ENCODE results near the gene SERPINE1.
"Not testable (repeated sequence)": the region's sequence is repeated elsewhere in the genome, so short reads cannot be mapped to it uniquely, and the experiment has no call there.

SERPINE1 gene

DNA sequence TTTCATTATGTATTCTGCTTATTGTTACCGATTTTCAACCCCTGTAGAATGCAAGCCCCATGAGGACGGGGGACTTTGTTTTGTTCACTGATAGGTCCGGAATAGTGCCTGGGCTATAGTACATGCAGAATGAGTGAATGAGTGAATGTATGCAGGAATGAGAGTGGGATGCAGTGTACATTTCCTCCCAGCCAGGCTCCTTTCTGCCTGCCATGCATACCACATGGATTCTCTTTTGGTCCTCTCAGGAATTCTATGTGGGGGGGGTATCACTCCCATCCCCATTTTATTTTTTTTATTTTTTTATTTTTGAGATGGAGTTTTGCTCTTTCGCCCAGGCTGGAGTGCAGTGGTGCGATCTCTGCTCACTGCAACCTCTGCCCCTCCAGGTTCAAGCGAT is 24.9 kb upstream of the SERPINE1 start:
- no peak for DNase-seq (ENCODE audit: low spot score)

GRCh38 chr7:101103701-101104100 is 23.2 kb upstream of the SERPINE1 start:
- not testable (repeated sequence) for DNase-seq (ENCODE audit: low spot score)

GRCh38 chr7:101104193-101104713 is 22.7 kb upstream of the SERPINE1 start:
- no peak for DNase-seq (ENCODE audit: low spot score)

- no peak for DNase-seq (ENCODE audit: low spot score)
Measured at GRCh38 chr7:101104799-101105198, 22.1 kb upstream of the SERPINE1 start.

DNA sequence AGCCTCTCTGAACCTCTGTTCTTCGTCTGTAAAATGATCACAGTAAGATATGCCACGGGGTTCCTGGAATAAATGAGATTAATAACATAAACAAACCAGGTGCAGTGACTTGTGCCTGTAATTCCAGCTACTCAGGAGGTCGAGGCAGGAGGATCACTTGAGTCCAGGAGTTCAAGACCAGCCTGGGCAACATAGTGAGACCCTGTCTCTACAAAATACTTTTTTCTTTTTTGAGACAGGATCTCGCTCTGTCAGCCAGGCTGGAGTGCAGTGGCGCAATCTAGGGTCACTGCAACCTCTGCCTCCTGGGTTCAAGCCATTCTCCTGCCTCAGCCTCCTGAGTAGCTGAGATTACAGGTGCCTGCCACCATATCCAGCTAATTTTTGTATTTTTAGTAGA is 21.7 kb upstream of the SERPINE1 start:
- not testable (repeated sequence) for DNase-seq (ENCODE audit: low spot score)

GRCh38 chr7:101106386-101106785 is 20.5 kb upstream of the SERPINE1 start:
- no peak for DNase-seq (ENCODE audit: low spot score)

DNA sequence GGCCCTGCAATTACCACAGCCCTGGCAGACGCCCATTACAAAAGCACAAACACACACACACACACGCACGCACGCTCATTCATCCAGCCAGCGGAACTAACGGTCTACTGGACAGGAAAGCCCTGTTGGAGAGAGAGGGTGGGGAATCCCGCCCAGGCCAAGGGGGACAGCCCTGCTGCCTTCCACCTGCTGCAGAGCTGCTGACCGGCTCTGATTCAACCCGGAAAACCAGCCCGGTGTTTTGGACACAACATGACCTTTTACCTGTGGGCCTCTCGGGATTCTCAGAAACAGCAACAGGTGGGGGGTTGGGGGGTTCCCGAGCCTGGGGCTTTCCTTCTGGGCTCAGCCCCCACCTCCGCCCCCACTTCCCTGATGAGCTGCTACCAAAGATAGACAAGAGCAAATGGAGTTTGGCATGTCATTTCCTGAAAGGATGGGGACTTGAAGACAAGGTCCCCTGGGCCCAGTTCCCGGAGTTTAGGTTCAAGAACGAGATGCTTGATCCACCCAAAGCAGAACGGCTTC is 18.5 kb upstream of the SERPINE1 start:
- DNase-seq (ENCODE audit: low spot score), result no peak

DNA sequence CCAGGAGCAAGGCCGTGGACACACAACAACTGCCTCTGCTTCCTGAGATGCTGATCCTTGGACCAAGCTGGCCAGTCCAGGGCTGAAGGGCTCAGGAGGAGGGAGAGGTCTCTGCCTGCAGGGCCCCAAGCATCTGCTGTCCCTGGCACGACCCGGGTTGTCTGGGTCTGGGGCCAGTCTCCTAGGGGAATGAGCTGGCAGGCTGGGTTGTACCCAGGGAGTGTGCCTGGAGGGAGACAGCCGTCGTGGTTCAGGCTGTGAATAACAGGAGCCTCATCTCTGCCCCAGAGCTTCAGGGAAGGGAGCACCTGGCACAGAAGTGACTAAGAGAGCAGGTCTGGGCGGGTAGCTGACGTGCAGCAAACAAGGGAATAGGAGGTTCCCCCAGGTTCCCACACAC is 17.9 kb upstream of the SERPINE1 start:
- no peak for DNase-seq (ENCODE audit: low spot score)

DNA sequence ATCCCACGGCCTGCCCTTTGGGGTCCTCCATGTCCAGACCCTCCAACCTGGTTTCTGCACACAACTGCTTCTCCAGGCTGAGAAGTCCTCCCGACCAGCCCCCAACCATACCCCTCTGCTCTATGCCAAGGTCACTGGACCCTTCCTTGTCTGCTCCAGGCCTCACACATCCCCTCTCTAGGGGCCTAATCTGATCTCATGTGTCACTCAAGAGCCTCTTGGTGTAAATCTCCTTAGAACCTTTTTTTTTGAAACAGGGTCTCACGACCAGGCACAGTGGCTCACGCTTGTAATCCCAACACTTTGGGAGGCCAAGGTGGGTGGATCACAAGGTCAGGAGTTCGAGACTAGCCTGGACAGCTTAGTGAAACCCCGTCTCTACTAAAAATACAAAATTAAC is 17.5 kb upstream of the SERPINE1 start:
- DNase-seq (ENCODE audit: low spot score), result no peak

DNA sequence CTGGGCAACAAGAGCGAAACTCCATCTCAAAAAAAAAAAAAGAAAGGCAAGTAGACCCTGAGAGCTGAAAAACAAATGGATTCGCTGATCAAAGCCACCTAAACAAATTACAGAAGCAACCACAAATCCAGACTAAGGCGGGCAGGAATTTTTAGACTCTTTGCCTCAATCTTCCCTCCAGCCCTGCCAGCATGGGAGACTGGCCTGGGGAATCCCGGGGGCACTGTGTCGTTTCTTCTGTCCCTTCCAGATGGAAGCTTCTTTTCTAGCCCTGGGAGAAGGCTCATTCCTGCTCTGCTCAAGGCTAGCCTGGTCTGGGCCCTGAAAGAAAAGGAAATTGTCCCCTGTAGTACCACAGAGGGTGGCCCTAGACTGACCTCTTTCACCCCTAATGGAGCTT is 15.6 kb upstream of the SERPINE1 start:
- no peak for DNase-seq (ENCODE audit: low spot score)

DNA sequence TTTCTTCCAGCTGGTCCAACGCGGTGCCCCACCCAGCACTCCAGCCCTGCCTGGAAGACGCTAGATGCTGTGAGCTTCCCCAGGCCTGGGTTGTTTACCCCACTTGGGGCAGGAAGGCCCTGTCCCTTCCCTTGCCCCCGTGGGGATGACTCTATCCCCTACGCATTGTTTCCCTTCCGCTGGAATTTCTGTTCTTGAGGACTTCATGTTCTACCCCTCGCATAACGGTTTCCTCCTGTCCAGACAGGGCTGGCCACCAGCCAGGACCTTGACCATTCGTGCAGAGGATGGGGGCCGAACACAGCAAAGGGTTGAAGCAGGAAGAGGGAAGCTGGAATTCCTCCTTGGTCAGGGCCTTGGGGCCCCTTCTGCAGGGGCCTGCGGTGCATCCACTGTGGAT is 14.7 kb upstream of the SERPINE1 start:
- no peak for DNase-seq (ENCODE audit: low spot score)

DNA sequence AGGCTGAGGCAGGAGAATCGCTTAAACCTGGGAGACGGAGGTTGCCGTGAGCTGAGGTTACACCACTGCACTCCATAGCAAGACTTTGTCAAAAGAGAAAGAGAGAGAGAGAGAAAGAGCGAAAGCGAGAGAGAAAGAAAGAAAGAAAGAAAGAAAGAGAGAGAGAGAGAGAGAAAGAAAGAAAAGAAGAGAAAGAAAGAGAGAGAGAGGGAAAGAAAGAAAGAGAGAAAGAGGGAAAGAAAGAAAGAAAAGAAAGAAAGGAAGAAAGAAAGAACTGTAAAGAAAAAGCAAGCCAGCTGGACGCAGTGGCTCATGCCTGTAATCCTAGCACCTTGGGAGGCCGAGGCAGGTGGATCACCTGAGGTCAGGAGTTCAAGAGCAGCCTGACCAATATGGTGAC is 13.8 kb upstream of the SERPINE1 start:
- not testable (repeated sequence) for DNase-seq (ENCODE audit: low spot score)

DNA sequence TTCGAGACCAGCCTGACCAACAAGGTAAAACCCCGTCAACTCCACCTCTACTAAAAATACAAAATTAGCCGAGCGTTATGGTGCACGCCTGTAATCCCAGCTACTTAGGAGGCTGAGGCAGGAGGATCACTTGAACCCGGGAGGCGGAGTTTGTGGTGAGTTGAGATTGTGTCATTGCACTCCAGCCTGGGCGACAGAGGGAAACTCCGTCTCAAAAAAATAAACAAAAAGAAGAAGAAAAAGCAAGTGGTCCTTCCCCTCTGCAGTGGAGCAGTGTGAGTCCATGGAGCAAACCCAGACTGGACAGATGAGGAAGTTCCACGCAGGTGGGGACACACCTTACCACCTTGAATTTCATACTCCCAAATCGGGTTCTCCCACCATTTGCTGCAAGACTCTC is 13.1 kb upstream of the SERPINE1 start:
- DNase-seq (ENCODE audit: low spot score), result no peak

DNA sequence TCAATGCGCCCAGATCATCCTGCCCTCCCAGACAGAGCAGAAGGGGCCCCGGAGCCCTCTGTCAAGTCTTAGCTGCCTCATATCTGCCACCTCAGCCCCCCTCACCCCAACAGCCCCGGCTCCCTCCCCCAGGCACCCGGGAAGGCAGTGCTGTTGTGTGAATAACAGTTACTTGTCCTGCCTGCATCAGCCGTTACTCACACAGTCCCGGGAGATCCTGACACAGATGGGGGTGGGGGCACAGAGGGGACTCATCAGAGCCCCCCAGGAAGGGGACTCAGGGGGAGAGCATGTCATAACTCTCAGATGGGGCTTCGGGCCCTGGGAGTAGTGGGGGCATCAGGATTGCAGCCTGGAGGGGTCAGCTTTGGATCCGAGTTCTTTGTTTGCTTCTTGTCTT is 12.4 kb upstream of the SERPINE1 start:
- DNase-seq (ENCODE audit: low spot score), result no peak

GRCh38 chr7:101115215-101115614 is 11.7 kb upstream of the SERPINE1 start:
- DNase-seq (ENCODE audit: low spot score), result no peak

DNA sequence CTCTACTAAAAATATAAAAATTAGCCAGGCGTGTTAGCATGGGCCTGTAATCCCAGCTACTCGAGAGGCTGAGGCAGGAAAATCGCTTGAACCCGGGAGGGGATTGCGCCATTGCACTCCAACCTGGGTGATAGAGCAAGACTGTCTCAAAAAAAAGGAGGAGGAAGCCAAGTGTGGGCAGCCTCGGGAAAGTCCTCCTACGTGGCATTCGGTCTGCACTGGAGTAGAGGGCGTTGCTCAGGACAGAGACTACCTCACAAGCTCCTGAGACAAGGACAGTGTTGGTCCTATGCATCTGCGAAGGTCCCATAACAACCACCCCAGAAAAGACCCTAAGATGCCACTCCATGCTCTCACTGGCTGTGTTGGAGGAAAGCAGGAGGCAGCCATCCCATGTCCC is 10.0 kb upstream of the SERPINE1 start:
- DNase-seq (ENCODE audit: low spot score), result no peak

GRCh38 chr7:101118856-101119255 is 8.0 kb upstream of the SERPINE1 start:
- no peak for DNase-seq (ENCODE audit: low spot score)

DNA sequence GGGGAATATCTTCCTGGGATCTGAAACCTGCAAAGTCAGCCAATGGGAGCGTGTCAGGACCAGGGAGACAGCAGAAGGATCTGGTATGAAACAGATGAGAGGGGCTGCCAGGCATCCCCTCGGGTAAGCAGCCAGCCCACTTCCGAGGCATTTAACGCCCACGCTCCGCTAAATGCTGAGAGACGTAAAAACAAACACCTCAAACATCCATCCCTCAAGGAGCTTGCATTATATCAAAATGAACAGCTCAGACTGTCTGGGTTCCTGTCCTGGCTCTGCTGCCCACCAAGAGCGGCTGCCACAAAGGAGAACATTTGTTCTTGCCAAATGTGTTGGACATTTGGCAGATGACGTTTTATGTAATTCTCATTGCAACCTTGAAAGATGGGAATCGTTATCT is 7.0 kb upstream of the SERPINE1 start:
- no peak for DNase-seq (ENCODE audit: low spot score)

GRCh38 chr7:101120315-101120714 is 6.6 kb upstream of the SERPINE1 start:
- no peak for DNase-seq (ENCODE audit: low spot score)

- not testable (repeated sequence) for DNase-seq (ENCODE audit: low spot score)
Measured at GRCh38 chr7:101121631-101121990, 5.3 kb upstream of the SERPINE1 start.

GRCh38 chr7:101121991-101122932 is 4.6 kb upstream of the SERPINE1 start:
- peak; percentile 87 for DNase-seq (ENCODE audit: low spot score)

GRCh38 chr7:101122933-101123702 is 3.8 kb upstream of the SERPINE1 start:
- no peak for DNase-seq (ENCODE audit: low spot score)

DNA sequence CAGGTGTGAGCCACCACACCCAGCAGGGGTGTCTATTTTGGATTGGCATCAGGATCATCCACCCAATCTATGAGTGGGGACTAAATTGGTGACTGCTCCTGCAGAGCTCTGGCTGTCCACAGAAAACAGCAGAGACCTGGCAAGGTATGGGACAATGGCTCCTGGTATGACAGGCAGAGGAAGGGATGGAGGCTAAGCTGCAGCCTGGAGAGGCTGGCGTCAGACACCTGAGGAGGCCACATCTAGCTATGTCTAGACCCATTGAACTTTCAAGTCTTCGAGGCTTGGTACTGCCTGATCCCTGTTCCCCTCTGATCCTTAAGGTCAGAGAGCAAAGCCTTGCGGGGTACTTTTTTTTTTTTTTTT is 3.2 kb upstream of the SERPINE1 start:
- DNase-seq (ENCODE audit: low spot score), result no peak
